GM18520 (cell line): ENCODE measurements around the gene ARL4D.
"Not testable (repeated sequence)": the region's sequence is repeated elsewhere in the genome, so short reads cannot be mapped to it uniquely, and the experiment has no call there.

Source experiments
- ATAC-seq: cut with Tn5 transposase; IDR thresholded peaks from one replicate; pipeline ENCODE4 v1.9.1; 2021; ENCODE audit not compliant: unreplicated experiment

ARL4D gene

GRCh38 chr17:43393944-43394482, 4.8 kb upstream of the ARL4D start:
- ATAC-seq: no peak

DNA sequence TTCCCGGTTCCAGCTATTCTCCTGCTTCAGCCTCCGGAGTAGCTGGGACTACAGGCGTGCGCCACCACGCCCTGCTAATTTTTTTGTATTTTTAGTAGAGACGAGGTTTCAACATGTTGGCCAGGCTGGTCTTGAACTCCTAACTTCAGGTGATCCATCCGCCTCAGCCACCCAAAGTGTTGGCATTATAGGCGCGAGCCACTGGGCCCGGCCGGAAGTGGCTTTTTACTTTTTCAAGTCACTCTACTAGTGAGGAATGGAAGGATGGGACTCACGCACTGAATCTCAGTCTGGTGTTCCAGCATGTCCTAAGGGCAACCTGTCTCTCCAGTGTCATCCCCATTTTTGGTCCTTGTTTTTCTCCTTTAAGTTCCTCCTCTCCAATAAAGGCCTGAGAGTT, 4.1 kb upstream of the ARL4D start:
- not testable (repeated sequence) for ATAC-seq

- ATAC-seq: no peak
Observed at GRCh38 chr17:43395165-43395564, 3.6 kb upstream of the ARL4D start.

DNA sequence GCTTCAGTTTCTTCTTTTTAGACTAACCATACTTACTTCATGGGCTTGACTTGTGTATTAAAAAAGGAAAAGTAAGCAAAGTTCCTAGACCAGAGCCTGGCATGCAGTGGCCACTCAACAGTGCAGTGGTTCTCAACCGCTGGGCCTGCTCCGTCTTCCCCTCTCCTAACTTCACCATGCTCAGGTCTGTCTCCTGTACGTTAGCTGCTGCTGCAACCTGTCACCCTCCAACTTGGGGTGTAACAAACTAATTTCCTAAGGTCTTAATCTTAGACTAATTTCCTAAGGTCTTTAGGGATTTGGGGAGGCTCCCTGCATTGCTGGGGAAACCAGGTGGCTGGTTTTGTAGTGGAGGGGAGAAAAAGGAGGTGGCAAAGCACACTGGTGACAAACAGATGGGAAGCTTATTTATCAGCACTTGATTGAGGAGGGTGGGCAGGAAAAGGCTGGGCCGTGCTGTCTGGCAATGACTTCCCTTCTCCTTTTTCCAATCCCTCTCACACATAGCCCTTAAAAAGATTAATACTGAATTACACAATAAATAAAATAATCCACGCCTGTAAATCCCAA, 2.2 kb upstream of the ARL4D start:
- no peak for ATAC-seq

DNA sequence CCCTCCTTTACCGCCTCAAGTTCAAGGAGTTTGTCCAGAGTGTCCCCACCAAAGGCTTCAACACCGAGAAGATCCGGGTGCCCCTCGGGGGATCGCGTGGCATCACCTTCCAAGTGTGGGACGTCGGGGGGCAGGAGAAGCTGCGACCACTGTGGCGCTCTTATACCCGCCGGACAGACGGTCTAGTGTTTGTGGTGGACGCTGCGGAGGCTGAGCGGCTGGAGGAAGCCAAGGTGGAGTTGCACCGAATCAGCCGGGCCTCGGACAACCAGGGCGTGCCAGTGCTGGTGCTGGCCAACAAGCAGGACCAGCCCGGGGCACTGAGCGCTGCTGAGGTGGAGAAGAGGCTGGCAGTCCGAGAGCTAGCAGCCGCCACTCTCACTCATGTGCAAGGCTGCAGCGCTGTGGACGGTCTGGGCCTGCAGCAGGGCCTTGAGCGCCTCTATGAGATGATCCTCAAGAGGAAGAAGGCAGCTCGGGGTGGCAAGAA, 1.1 kb downstream of the ARL4D start:
- ATAC-seq: no peak

DNA sequence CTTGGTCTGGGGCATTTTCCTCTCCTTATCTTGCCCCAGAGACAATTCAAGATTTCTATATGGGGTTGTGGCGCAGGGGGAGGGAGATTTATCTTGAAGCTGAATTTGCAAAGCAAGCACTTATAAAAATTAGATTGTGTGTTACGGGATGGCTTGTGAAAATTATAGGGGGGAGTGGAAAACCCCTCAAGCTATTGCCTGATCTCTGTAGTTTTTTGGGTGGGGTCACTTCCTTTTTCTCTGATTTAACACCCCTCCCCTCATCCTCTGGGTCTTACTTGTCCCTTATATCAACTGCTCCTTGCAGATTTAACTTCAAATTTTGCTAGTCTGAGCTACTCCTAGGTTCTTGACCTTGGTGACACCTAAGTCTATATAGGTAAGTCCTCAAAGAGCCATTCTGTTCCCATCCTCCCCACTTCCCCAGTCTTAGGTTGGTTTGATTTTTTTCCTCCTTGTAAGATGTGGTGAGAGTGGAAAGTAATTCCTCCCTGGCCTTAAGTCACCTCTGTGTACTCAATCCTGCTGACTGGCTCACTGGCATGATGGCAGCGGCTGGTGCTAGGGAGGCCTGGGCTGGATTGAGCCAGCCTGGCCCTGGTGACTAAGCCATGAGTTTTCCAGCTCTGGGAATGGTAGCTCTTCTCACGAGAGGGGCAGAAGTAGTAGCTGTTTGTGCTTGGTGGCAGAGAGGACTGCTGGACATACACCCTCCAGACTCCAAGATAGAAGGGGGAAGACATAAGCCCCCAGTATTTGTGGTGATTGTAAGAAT, 2.3 kb downstream of the ARL4D start:
- ATAC-seq: no peak

- no peak for ATAC-seq
Observed at GRCh38 chr17:43402078-43402477, 3.3 kb downstream of the ARL4D start.

DNA sequence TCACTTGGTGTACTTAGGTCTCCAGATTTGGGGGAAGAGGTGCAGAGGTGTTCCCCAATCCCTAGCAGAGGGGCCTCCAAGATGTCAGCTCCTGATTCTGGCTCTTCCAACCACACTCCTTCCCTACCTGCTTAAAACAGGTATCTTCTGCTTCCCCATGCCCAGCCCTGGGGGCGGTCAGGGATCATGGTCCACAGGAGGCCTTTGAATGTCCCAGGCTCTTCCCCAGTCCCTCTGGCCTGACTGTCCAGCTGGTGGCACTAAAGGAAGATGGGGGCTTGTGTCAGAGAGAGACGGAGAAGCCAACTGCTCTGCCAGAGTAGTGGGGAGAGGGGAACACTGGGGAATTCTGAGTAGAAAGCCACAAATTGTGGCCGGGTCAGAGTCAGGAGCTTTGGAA, 3.8 kb downstream of the ARL4D start:
- no peak for ATAC-seq

- ATAC-seq: no peak
Observed at GRCh38 chr17:43403846-43404245, 5.1 kb downstream of the ARL4D start.

DNA sequence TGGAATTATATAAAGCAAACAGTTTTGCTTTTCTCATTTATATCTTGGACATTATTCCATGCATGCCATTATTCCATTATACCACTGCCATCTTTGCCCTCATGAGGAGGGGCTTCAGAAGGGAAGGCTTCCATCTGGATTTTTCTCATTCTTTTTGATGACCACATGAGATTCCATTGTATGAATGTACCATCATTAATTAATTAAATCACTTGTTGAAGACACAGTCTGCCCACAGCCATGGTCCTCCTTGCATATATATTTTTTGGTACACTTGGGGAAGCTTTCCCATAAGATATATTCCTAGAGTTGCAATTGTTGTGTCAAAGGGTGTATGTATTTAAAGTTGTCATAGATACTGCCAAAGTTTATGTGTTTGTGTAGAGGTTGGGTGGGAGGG, 7.1 kb downstream of the ARL4D start:
- no peak for ATAC-seq

DNA sequence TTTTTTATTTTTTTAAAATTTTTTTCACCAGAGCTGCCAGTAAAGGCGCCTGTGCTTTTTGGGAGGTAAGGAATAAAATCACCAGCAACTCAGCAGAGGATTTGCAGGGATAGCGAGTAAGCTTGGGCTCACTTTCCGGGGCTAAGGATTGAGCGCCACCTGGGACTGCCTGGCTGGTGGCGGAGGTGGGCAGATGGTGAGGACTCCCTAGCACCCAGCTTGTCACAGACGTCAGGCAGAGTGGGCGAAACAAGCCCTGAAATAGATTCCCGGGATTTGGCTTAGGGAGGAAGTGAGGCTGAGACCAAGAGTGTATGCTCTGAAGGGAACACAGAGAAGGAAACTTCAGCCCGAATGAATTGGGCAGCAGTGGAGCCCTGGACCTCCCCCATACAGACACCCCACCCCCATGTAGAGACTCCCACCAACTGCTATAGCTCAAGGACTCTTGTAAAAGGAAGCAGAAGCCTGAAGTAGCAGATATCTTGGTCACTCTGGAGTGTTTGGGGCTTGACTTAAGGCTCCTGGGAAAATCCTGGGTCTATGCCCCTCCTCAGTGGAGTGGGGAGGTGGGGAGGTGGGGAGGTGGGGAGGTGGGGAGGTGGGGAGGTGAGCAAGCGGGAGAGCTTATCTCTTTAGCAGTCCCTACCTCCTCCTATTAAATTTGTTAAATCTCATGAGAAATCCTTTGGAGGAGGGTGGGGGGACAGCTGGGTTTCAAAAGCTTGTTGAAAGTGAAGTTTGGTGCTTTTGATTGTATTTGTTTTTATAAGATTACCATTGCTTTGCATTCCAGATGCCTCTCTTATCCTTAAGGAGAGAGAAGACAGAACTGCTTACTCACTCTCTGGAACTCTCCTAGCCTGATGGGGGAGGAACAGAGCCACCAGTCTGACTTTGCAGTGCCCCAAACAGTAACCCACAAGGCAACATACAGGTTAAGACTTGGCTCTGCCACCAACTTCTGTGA, 8.2 kb downstream of the ARL4D start:
- no peak for ATAC-seq

DNA sequence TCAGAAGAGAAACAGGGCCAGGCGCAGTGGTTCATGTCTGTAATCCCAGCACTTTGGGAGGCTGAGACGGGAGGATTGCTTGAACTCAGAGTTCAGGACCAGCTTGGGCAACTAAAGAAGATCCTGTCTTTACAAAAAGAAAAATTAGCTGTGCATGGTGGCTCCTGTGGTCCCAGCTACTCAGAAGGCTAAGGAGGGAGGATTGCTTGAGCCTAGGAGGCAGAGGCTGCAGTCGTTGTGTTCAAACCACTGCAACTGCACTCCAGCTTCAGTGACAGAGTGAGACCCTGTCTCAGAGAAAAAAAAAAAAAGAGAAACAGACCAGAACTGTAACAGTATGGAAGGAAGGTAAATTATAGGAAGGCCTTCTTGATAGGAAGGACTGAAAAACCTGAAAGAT, 10.3 kb downstream of the ARL4D start:
- ATAC-seq: no peak

GRCh38 chr17:43410557-43411368, 12.0 kb downstream of the ARL4D start:
- ATAC-seq: no peak

GRCh38 chr17:43411369-43411677, 12.5 kb downstream of the ARL4D start:
- ATAC-seq: no peak

DNA sequence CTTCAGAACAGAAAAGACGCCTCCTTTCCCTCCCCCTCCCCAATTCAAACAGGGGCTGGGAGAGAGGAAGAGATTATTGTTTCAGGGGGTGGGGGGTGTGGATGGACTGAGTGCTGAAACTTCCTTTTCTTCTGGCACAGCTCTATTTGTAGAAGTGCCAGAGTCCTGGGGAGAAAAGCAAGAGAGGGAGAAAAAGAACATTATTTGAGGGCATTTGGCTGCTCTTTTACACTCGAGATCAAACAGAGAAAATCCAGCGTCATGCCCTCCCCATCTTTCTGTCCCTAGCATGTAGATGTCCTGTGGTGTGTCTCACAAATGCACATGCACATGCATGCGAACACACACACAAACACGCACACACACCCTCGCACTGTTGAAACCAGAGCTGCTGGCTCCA, 13.0 kb downstream of the ARL4D start:
- ATAC-seq: no peak

DNA sequence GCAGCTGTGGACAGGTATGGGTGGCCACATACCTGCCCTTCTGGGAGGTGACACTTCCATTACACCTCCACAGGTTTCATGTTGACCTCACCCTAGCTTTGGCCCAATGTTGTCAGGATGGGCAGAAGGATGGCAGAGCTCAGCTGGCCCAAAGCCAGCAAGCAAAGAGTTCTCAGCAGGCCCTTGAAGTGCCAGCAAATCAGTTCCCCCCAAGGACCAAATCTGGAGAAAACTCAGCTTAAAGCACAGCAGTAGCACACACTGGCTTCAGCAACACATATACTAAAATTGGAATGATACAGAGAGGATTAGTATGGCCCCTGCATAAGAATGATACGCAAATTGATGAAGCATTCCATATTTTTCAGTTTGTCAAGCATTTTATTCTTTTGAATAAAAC, 13.4 kb downstream of the ARL4D start:
- no peak for ATAC-seq

- no peak for ATAC-seq
Observed at GRCh38 chr17:43416998-43417890, 18.5 kb downstream of the ARL4D start.

DNA sequence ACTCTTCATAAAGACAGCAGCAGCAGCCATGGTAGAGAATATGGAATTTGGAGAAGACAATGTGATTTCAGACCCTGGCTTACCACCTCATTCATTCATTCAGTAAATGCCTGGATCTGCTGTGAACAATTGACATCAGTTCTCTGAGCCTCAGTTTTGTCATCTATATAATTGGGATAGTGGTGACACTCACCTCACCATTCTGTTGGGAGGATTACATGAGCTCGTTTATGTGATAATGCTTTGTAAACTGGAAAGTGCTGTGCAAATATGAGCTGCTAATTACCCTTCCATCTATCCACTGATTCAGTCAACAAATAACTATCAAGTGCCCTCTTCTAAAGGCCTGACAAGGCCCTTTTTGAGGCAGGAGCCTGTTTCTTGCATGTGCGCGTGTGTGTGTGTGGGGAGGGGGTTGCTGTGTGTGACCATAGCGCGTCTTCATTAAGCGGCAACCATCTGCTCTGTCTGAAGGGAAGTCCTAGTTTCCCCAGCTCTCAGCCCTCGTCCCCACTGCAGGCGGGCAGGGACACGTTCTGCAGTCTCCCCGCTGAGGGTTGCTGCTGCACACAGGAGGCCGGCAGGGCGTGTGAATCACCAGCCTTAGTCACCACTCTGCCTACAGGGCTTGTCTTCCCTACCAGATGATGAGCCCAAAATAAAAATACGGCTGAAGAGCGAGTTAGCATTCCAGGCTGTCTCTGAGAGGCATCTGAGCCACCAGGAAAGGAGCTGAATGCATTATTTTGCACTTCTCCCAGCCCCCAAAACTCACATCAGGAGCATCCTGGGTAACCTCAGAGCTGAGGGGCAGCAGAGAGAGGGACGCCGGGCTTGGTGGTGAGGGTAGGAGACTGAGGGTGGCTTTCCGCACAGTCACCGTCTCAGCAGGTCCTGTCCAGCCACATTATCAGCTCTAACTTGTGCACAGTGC, 19.9 kb downstream of the ARL4D start:
- ATAC-seq: no peak
